Sigmoid colon (tissue), 4 donors: ENCODE results near the gene MEF2A.

Source experiments
- EP300 ChIP-seq, 4 donors: sonication (generic); formaldehyde crosslinking; IDR thresholded peaks; one replicate each; pipeline ENCODE4 v1.6.1; 2017; ENCODE audit warnings: antibody characterized with exemption in 4 of 4
- POLR2A ChIP-seq, 2 donors: fragments of 450-650 bp; IDR thresholded peaks; one replicate each; pipeline ENCODE4 v1.6.1; 2016; ENCODE audit warnings: antibody characterized with exemption in 2 of 2, mild to moderate bottlenecking in 2 of 2, moderate library complexity in 2 of 2
- POLR2AphosphoS5 ChIP-seq, 4 donors: sonication (generic); formaldehyde crosslinking; IDR thresholded peaks; one replicate each; pipeline ENCODE4 v1.6.1; 2017; ENCODE audit warnings: antibody characterized with exemption in 4 of 4
- TF ChIP-seq, protein P1 (sequence below), 4 experiments: fragments of 450-650 bp in 3 of 4; fragments of 200-600 bp in 1 of 4; IDR thresholded peaks; one replicate each; pipeline ENCODE4 v1.5.1; 2016 to 2019; ENCODE audit warnings: antibody characterized with exemption in 4 of 4, mild to moderate bottlenecking in 3 of 4, moderate library complexity in 2 of 4

DNA sequence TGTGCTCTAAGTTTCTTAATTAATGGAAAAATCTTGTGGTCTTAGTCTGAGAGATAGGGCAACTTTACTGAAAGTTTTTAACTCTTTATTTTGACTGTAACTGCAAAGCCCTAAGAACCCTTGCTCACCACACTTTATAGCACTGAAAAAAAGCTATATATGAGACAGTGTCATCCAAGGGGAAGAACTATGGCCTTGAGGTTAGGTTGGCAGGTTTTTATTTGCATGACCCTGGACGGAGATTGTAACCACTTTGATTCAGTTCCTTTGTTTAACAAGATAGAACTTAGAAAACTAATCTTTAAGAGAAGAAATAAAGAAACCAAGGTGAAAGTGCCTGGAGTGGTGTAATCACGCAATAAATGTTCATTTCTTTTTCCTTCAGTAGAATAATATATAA is 198.0 kb downstream of the MEF2A start:
- TF ChIP-seq POLR2AphosphoS5 (IDR thresholded peaks at IDR 0.05) (no peak), POLR2A (IDR thresholded peaks at IDR 0.05) (no peak), EP300 (IDR thresholded peaks at IDR 0.05) (no peak)
- TF ChIP-seq, protein P1, sequence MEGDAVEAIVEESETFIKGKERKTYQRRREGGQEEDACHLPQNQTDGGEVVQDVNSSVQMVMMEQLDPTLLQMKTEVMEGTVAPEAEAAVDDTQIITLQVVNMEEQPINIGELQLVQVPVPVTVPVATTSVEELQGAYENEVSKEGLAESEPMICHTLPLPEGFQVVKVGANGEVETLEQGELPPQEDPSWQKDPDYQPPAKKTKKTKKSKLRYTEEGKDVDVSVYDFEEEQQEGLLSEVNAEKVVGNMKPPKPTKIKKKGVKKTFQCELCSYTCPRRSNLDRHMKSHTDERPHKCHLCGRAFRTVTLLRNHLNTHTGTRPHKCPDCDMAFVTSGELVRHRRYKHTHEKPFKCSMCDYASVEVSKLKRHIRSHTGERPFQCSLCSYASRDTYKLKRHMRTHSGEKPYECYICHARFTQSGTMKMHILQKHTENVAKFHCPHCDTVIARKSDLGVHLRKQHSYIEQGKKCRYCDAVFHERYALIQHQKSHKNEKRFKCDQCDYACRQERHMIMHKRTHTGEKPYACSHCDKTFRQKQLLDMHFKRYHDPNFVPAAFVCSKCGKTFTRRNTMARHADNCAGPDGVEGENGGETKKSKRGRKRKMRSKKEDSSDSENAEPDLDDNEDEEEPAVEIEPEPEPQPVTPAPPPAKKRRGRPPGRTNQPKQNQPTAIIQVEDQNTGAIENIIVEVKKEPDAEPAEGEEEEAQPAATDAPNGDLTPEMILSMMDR (IDR thresholded peaks at IDR 0.05): no peak
